ENCODE data around the gene RHOU.

Gene RHOU

DNA sequence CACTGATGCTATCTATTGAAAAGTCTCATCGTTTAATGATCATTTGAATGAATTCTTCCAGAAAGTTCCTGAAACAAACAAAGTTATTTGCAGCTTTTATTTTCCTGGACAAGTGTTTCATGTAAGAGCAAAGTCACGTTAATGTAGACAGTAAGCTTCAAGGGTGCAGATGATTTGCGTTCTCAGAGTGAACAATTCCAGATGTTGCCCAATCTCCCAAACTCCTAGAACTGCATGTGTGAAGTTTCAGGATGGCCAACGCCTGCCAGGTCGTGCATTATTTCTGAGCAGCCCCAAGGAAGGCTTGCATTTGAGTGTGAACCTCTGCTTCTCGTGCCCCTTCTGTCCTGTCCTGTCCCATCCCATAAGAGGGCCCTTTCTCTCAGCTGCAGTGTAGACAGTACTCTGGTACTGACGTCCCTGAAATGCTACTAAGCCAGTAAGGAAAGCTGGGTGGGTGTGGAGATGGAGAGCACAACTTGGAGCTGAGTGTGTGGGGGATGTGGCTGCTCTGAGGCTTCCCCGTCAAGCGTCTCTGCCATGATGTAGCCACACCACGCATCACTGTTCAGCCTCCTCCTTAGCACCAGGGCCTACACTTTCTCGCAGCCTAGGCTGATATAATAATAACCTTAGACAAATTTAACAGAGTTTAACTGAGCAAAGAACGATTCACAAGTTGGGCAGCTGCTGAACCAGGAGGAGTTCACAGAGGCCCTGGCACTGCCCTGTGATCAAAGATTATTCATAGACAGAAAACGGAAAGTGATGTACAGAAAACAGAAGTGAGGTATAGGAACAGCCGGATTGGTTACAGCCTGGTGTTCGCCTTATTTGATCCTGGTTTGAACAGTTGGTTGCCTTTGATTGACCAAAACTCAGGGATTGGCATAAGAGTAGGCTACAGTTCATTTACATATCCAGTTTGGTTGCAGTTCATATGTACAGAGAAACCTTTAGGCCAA is 50.4 kb downstream of the RHOU start:
- peak in 3 of 4 experiments; percentile 14 to 39 (median 23) for DNase-seq

GRCh38 chr1:228786361-228787129 is 51.3 kb downstream of the RHOU start:
- peak; percentile 15 to 55 (median 37) for DNase-seq

DNA sequence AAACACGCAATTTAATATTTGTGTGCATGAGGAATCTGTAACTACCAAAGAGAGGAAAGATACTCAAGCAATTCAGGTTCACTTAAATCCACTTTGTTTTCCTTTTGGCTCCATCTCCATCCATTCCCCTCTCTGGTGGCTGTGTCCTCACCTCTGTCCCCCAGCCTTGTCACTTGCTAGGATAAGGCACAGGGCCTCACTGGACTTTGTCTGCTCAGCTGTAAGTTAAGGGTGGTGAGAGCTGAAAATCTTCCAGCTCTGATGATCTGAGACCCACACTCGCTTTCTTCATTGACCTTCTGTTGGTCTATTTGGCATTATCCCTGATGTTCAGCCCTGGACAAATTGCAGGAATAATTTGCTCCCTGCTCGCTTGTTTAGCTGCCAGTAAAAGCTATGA is 56.5 kb downstream of the RHOU start:
- DNase-seq = no peak

GRCh38 chr1:228792601-228793000 is 57.3 kb downstream of the RHOU start:
- DNase-seq = no peak

DNA sequence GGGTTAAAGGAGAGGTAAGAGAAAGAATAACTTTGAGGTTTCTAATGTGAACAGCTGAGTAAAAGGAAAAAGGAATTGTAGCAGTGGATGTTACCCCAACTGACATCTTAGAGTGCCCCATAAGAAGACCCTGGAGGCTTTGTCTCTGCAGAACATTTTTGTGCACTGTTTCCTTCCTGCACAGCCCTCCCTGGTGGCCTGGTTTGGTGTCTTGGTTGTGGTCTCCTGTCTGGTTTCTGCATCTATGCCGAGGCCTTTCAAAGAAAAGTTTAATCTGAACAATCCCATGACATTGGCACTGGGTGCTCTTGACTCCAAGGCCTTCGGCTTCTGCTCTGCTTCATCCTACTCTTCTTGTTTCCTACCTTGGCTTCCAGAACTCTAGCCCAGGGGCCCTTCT is 57.8 kb downstream of the RHOU start:
- DNase-seq = no peak

DNA sequence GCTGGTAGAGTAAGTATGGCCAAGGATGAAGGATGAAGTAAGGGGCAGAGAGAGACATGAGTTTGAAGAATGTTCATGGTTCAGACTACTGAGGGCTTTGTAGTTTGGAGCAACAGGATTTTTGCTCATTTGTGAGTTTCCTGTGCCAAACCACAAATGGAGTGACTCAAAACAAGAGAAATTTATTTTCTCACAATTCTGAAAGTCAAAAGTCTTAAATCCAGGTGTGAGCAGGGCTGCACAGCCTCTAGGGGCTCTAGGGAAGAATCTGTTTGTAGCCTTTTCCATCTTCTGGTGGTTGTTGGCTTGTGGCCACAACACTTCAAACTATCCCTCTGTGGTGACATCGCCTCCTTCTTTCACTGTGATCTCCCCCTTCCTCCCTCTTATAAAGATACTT is 58.9 kb downstream of the RHOU start:
- DNase-seq = no peak

DNA sequence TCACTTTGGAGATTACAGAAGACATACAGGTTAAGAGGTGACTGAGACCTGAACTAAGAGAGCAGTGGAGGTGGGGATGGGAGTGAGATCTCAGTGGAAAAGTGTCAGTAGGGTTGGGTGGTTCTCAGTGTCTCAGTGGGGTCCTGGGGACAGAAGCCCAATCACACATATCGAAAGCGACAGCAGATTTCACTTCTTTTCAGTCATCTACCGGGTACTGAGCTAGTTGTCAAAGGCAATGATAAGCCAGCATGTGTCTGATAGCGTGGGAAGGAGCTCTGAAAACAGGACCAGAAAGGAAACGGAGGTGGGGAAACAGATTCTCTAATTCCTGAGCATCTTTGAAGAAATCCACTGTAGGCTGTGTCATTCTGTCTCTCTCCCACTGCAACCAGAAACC is 59.5 kb downstream of the RHOU start:
- no peak for DNase-seq

- DNase-seq = no peak
Observed at GRCh38 chr1:228795596-228795995, 60.3 kb downstream of the RHOU start.
